BLaER1 (cell line): ENCODE measurements around the gene KL.

Experiments used
- H3K27ac ChIP-seq: shearing (Covaris generic); formaldehyde crosslinking; 2 replicates; pipeline ENCODE4 v1.8.1; 2022
- H3K27me3 ChIP-seq: shearing (Covaris generic); formaldehyde crosslinking; 2 replicates; pipeline ENCODE4 v1.8.1; 2022
- H3K36me3 ChIP-seq: shearing (Covaris generic); formaldehyde crosslinking; 2 replicates; pipeline ENCODE4 v1.8.1; 2022
- H3K4me1 ChIP-seq: shearing (Covaris generic); formaldehyde crosslinking; 2 replicates; pipeline ENCODE4 v1.8.1; 2022
- H3K4me2 ChIP-seq: shearing (Covaris generic); formaldehyde crosslinking; 2 replicates; pipeline ENCODE4 v1.8.1; 2022
- H3K4me3 ChIP-seq: shearing (Covaris generic); formaldehyde crosslinking; 2 replicates; pipeline ENCODE4 v1.8.1; 2022
- H3K9ac ChIP-seq: shearing (Covaris generic); formaldehyde crosslinking; 2 replicates; pipeline ENCODE4 v1.8.1; 2022
- H3K9me3 ChIP-seq: shearing (Covaris generic); formaldehyde crosslinking; 2 replicates; pipeline ENCODE4 v1.8.1; 2022
- H4K20me1 ChIP-seq: shearing (Covaris generic); formaldehyde crosslinking; 2 replicates; pipeline ENCODE4 v1.8.1; 2022
- Cebpa-rat ChIP-seq: shearing (Covaris generic); IDR thresholded peaks from 2 replicates; pipeline ENCODE4 v1.8.1; 2022

The KL gene

GRCh38 chr13:33000365-33000764 is 15.9 kb upstream of the KL start:
- no peak overlapping the region for H3K9ac ChIP-seq
- no peak for TF ChIP-seq Cebpa-rat
- no peaks in the 10 kb centered on the region for H3K9me3 ChIP-seq
- peaks cover 11% of the 10 kb centered on the region; the same call in 1 of the 2 replicates for H3K4me1 ChIP-seq
- no peak overlapping the region for H3K4me3 ChIP-seq
- no peaks in the 10 kb centered on the region for H3K36me3 ChIP-seq
- no peaks in the 10 kb centered on the region for H4K20me1 ChIP-seq
- H3K4me2 ChIP-seq = no peak overlapping the region
- no peak overlapping the region for H3K27ac ChIP-seq
- no peaks in the 10 kb centered on the region for H3K27me3 ChIP-seq

GRCh38 chr13:33003458-33004019 is 12.7 kb upstream of the KL start:
- no peak overlapping the region for H3K4me3 ChIP-seq
- no peaks in the 10 kb centered on the region for H3K36me3 ChIP-seq
- no peaks in the 10 kb centered on the region for H3K27me3 ChIP-seq
- TF ChIP-seq Cebpa-rat = no peak
- peaks cover 11% of the 10 kb centered on the region; the same call in 1 of the 2 replicates for H3K4me1 ChIP-seq
- peaks cover 13% of the 10 kb centered on the region for H3K9me3 ChIP-seq
- no peak overlapping the region for H3K4me2 ChIP-seq
- H3K27ac ChIP-seq = no peak overlapping the region
- H3K9ac ChIP-seq = no peak overlapping the region
- no peaks in the 10 kb centered on the region for H4K20me1 ChIP-seq

- no peak for TF ChIP-seq Cebpa-rat
- Histone ChIP-seq H4K20me1 (no peaks in the 10 kb centered on the region), H3K4me1 (peaks cover 11% of the 10 kb centered on the region; the same call in 1 of the 2 replicates), H3K9me3 (peaks cover 20% of the 10 kb centered on the region), H3K27ac (no peak overlapping the region), H3K4me3 (no peak overlapping the region), H3K9ac (no peak overlapping the region), H3K27me3 (no peaks in the 10 kb centered on the region), H3K36me3 (no peaks in the 10 kb centered on the region), H3K4me2 (no peak overlapping the region)
Measured at GRCh38 chr13:33004511-33004910, 11.7 kb upstream of the KL start.

GRCh38 chr13:33006134-33006533 is 10.1 kb upstream of the KL start:
- Histone ChIP-seq H3K36me3 (no peaks in the 10 kb centered on the region), H3K9ac (no peak overlapping the region), H3K27me3 (no peaks in the 10 kb centered on the region), H3K9me3 (peaks cover 20% of the 10 kb centered on the region), H3K4me3 (no peak overlapping the region), H3K4me1 (peaks cover 11% of the 10 kb centered on the region; the same call in 1 of the 2 replicates), H3K4me2 (no peak overlapping the region), H3K27ac (no peak overlapping the region), H4K20me1 (no peaks in the 10 kb centered on the region)
- no peak for TF ChIP-seq Cebpa-rat

GRCh38 chr13:33006638-33007037 is 9.6 kb upstream of the KL start:
- Histone ChIP-seq H3K4me2 (no peak overlapping the region), H3K27ac (no peak overlapping the region), H4K20me1 (no peaks in the 10 kb centered on the region), H3K9ac (no peak overlapping the region), H3K9me3 (peaks cover 20% of the 10 kb centered on the region), H3K4me3 (no peak overlapping the region), H3K4me1 (peaks cover 11% of the 10 kb centered on the region; the same call in 1 of the 2 replicates), H3K27me3 (no peaks in the 10 kb centered on the region), H3K36me3 (no peaks in the 10 kb centered on the region)
- TF ChIP-seq Cebpa-rat = no peak

GRCh38 chr13:33007237-33007636 is 9.0 kb upstream of the KL start:
- no peak overlapping the region for H3K9ac ChIP-seq
- no peaks in the 10 kb centered on the region for H3K27me3 ChIP-seq
- TF ChIP-seq Cebpa-rat = no peak
- no peaks in the 10 kb centered on the region for H3K36me3 ChIP-seq
- peaks cover 20% of the 10 kb centered on the region for H3K9me3 ChIP-seq
- no peak overlapping the region for H3K4me3 ChIP-seq
- peaks cover 11% of the 10 kb centered on the region; the same call in 1 of the 2 replicates for H3K4me1 ChIP-seq
- H4K20me1 ChIP-seq = no peaks in the 10 kb centered on the region
- no peak overlapping the region for H3K27ac ChIP-seq
- H3K4me2 ChIP-seq = no peak overlapping the region

GRCh38 chr13:33007950-33008349 is 8.3 kb upstream of the KL start:
- Histone ChIP-seq H3K4me3 (no peak overlapping the region), H3K27me3 (no peaks in the 10 kb centered on the region), H3K4me2 (no peak overlapping the region), H3K9ac (no peak overlapping the region), H4K20me1 (no peaks in the 10 kb centered on the region), H3K9me3 (peaks cover 20% of the 10 kb centered on the region), H3K27ac (no peak overlapping the region), H3K36me3 (no peaks in the 10 kb centered on the region), H3K4me1 (peaks cover 11% of the 10 kb centered on the region; the same call in 1 of the 2 replicates)
- no peak for TF ChIP-seq Cebpa-rat

- H3K9ac ChIP-seq = no peak overlapping the region
- no peak overlapping the region for H3K27ac ChIP-seq
- no peaks in the 10 kb centered on the region for H4K20me1 ChIP-seq
- H3K27me3 ChIP-seq = no peaks in the 10 kb centered on the region
- H3K36me3 ChIP-seq = no peaks in the 10 kb centered on the region
- peaks cover 6% of the 10 kb centered on the region; the same call in 1 of the 2 replicates for H3K4me1 ChIP-seq
- no peak overlapping the region for H3K4me3 ChIP-seq
- no peak overlapping the region for H3K4me2 ChIP-seq
- H3K9me3 ChIP-seq = peaks cover 20% of the 10 kb centered on the region
- TF ChIP-seq Cebpa-rat = no peak
Measured at GRCh38 chr13:33008946-33009722, 7.1 kb upstream of the KL start.

GRCh38 chr13:33011828-33012470 is 4.3 kb upstream of the KL start:
- Histone ChIP-seq H3K27me3 (no peaks in the 10 kb centered on the region), H3K9ac (no peak overlapping the region), H3K4me3 (no peak overlapping the region), H4K20me1 (no peaks in the 10 kb centered on the region), H3K4me2 (no peak overlapping the region), H3K4me1 (no peaks in the 10 kb centered on the region), H3K27ac (no peak overlapping the region), H3K9me3 (peaks cover 40% of the 10 kb centered on the region), H3K36me3 (no peaks in the 10 kb centered on the region)
- TF ChIP-seq Cebpa-rat = no peak

GRCh38 chr13:33014291-33014690 is 1.9 kb upstream of the KL start:
- Histone ChIP-seq H3K27me3 (no peaks in the 10 kb centered on the region), H3K4me1 (no peaks in the 10 kb centered on the region), H3K4me3 (no peak overlapping the region)

More at GRCh38 chr13:33014291-33014690, 1.9 kb upstream of the KL start:
- TF ChIP-seq Cebpa-rat = no peak
- Histone ChIP-seq H3K27ac (no peak overlapping the region), H4K20me1 (no peaks in the 10 kb centered on the region), H3K4me2 (no peak overlapping the region), H3K9me3 (peaks cover 26% of the 10 kb centered on the region), H3K36me3 (no peaks in the 10 kb centered on the region), H3K9ac (no peak overlapping the region)
